Muscle layer of duodenum (tissue), 2 donors: ENCODE data around the gene ZNF546.

ENCODE experiments used
- H3K27ac ChIP-seq: one replicate; pipeline ENCODE4 v1.7.0; 2013; ENCODE audit warnings: mild to moderate bottlenecking, low read length
- H3K27me3 ChIP-seq: one replicate; pipeline ENCODE4 v1.7.0; 2013; ENCODE audit warnings: low read depth, mild to moderate bottlenecking, control low read depth, low read length
- H3K36me3 ChIP-seq, 2 donors: one replicate each; pipeline ENCODE4 v1.7.0; 2013; ENCODE audit warnings: low read length in 2 of 2, control low read depth in 1 of 2, mild to moderate bottlenecking in 1 of 2; ENCODE audit not compliant: insufficient read depth in 2 of 2, control insufficient read depth in 1 of 2
- H3K4me1 ChIP-seq, 2 donors: one replicate each; pipeline ENCODE4 v1.7.0; 2013; ENCODE audit warnings: low read length in 2 of 2, mild to moderate bottlenecking in 2 of 2, control low read depth in 1 of 2, moderate library complexity in 1 of 2; ENCODE audit not compliant: insufficient read depth in 2 of 2, control insufficient read depth in 1 of 2
- H3K4me3 ChIP-seq, 2 donors: one replicate each; pipeline ENCODE4 v1.7.0; 2013; ENCODE audit warnings: low read length in 2 of 2, low read depth in 1 of 2, mild to moderate bottlenecking in 1 of 2
- H3K9me3 ChIP-seq, 2 donors: one replicate each; pipeline ENCODE4 v1.7.0; 2013; ENCODE audit warnings: low read length in 2 of 2, control low read depth in 1 of 2, mild to moderate bottlenecking in 1 of 2; ENCODE audit not compliant: control insufficient read depth in 1 of 2
- donor health status: healthy.

ZNF546 gene

DNA sequence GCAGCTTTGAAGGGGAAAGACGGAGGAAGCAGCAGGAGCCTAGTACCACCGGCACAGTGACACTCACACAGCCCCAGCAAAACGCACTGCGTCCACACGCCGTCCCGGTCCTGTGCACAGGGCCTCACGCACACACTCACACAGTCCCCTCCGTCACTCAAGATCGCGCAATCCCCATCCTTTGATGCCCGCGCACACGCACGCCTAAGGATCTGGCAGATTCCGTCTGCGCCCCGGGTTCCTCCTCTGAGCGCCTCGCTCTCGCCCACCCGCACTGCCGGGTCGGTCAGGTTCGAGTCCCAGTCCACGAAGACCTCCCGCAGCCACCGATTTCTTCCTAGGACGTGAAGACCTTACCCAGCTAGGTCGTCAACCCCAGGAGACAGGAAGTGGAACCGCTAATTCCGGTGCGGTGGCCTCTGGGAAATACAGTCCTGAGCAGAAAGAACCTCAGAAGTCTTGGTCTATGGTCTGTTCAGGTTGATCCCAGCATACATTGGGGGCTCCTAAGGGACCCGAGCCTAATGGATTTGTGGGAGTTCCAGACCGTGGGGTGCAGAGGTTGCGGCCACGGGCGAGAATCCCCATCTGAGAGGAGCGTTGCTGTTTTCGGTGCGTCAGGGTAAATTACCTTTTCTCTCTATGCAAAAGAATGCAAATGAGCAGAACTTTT, 59.1 kb downstream of the ZNF546 start, which contains the start of gene ZNF780B:
Gene ZNF780B (minus strand): TSS at position 400 of the 673 bp plus-strand sequence. CDS start 5,899 bp downstream, outside the sequence.
- peak within 1 kb of the TSS; percentile 96 to 98 for H3K4me3 ChIP-seq
- H3K9me3 ChIP-seq: peaks cover 10 to 12% of the 10 kb centered on the region in 2 donors
- no peaks in the 10 kb centered on the region for H3K36me3 ChIP-seq
- H3K4me1 ChIP-seq: peaks cover 0 to 19% of the 10 kb centered on the region in 2 donors
- H3K27me3 ChIP-seq: no peaks in the 10 kb centered on the region
- H3K27ac ChIP-seq: peak within 1 kb of the TSS; percentile 67

DNA sequence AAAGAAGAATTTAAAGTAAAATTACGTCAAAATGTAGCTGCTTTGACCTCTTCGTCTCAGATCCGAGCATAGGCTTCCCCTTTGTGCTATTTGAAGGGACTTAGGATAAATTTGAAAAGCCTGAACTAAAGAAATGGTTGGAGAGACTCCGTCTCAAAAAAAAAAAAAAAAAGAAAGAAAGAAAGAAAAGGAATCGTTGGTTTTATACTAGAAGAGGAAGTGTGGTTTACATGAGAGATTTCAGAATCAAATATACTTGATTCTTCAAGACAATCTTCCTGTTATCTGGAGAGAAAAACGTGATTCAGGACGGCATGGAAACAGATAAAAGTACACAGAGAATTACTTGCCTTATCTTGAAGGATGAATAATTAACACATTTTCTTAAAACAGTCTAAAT, 59.6 kb downstream of the ZNF546 start:
- Histone ChIP-seq H3K4me1 (peaks cover 0 to 19% of the 10 kb centered on the region in 2 donors), H3K4me3 (peak overlapping the region; percentile 96 to 98), H3K27ac (peak overlapping the region; percentile 67), H3K36me3 (no peaks in the 10 kb centered on the region), H3K27me3 (no peaks in the 10 kb centered on the region), H3K9me3 (peaks cover 9 to 14% of the 10 kb centered on the region in 2 donors)

DNA sequence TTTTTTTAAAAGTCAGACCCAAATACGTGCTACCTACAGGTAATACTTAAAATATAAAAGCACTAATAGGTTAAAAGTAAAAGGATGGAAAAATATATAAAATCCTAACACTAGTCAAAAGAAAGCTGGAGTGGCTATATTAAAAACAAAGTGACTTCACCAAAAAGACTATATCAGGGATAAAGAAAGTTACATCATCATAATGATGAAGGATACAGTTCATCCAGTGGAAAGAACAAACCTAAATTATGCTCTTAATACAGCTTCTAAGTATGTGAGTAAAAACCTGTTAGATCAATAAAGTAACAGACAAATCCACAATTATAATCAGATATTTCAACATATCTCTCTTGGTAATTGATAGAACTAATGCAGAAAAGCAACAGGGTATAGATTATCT, 60.3 kb downstream of the ZNF546 start:
- Histone ChIP-seq H3K27me3 (no peaks in the 10 kb centered on the region), H3K36me3 (no peaks in the 10 kb centered on the region), H3K4me3 (peak overlapping the region in 1 of 2 donors; percentile 98), H3K4me1 (peaks cover 0 to 19% of the 10 kb centered on the region in 2 donors), H3K27ac (no peak overlapping the region), H3K9me3 (peaks cover 7 to 14% of the 10 kb centered on the region in 2 donors)

DNA sequence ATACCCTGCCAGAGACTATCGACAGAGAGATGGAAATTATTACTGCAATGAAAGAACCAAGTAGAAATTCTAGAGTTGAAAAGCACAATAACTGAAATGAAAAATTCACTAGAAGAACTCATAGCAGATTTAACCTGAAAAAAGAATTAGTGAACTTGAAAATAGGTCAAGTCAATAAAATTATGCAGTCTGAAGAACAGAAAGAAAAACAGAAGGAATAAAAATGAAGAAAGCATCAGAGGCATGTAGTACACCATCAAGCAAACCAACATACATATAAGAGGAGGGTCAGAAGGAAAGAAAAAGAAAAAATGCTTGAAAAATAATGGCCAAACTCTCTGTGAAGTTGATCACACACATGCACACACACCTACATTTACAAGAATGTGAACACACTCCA, 62.8 kb downstream of the ZNF546 start:
- H3K4me1 ChIP-seq: peaks cover 0 to 15% of the 10 kb centered on the region in 2 donors
- no peak overlapping the region for H3K4me3 ChIP-seq
- no peak overlapping the region for H3K27ac ChIP-seq
- no peaks in the 10 kb centered on the region for H3K27me3 ChIP-seq
- H3K36me3 ChIP-seq: no peaks in the 10 kb centered on the region
- peaks cover 7 to 15% of the 10 kb centered on the region in 2 donors for H3K9me3 ChIP-seq

DNA sequence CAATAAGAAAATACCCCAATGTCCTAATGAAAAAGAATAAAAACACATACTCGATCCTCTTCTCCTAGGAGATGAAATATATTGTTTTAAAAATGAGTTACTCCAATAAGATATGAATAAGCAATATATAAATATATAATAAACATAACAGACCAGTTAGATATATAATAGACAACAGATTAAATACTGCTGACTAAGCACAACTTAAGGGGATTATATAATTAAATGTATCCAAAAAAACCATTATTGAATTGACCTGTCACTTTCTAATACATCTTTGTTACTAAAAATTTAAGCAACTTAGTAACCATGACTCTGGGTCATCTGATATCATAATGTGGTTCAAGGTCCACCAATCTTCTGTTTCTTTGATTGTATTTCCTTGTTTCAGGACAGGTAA, 73.2 kb downstream of the ZNF546 start:
- peaks cover 13 to 27% of the 10 kb centered on the region in 2 donors for H3K36me3 ChIP-seq
- peaks cover 15 to 27% of the 10 kb centered on the region in 2 donors for H3K9me3 ChIP-seq
- H3K4me3 ChIP-seq: no peak overlapping the region
- no peaks in the 10 kb centered on the region for H3K27me3 ChIP-seq
- H3K4me1 ChIP-seq: no peaks in the 10 kb centered on the region
- H3K27ac ChIP-seq: no peak overlapping the region
